GM15510 (cell line): ENCODE measurements around the gene SLC34A2.

Experiments used
- POLR2A ChIP-seq: IDR thresholded peaks from 3 replicates; pipeline ENCODE4 v1.6.1; 2011; ENCODE audit warnings: borderline replicate concordance; ENCODE audit not compliant: insufficient read length; ENCODE audit errors: extremely low read depth

Gene SLC34A2, protein sequence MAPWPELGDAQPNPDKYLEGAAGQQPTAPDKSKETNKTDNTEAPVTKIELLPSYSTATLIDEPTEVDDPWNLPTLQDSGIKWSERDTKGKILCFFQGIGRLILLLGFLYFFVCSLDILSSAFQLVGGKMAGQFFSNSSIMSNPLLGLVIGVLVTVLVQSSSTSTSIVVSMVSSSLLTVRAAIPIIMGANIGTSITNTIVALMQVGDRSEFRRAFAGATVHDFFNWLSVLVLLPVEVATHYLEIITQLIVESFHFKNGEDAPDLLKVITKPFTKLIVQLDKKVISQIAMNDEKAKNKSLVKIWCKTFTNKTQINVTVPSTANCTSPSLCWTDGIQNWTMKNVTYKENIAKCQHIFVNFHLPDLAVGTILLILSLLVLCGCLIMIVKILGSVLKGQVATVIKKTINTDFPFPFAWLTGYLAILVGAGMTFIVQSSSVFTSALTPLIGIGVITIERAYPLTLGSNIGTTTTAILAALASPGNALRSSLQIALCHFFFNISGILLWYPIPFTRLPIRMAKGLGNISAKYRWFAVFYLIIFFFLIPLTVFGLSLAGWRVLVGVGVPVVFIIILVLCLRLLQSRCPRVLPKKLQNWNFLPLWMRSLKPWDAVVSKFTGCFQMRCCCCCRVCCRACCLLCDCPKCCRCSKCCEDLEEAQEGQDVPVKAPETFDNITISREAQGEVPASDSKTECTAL

DNA sequence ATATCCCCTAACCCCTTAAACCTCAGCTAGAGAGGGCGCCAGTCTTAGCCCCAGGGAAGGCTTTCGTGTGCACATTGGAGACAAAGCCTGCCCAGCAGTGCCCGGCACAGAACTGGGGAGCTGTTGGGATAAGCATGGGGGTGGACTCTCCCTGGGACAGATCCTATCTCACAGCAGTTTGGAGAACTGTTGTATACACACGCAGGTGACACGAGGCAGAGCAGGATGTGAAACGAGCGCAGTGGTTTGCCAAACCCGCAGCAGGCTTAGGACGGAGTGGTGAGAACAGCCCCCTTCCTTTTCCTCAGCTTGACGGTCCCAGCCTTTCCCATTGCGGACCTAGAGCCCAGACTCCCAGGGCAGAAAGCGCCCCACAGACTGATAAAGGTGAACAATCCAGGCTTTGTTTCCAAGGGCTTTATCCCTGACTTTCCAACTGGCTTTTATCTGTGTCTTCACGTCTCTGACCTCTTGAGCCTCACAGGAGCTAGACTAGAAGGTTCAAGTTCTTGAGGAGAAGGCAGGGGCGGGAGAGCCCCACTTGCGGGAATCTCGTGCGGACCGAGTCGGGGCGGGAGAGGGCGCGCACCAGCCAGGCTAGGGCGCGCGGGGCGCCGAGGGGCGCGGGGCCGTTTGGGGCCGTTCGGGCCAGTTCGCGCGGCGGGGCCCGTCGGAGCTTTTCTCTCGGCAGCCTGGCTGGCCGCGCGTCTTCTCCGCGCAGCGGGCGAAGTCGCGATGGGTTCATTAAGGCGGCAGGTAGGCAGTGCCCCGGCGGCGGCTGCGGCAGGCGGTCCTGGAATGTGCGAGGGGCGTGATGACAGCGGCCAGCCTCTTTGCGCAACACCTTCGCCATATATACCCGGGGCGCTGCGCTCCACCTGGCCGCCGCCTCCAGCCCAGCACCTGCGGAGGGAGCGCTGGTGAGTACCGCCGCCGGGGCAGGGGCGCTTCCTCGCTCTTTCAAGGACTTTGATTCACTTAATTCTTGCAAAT lies at the start of gene SLC34A2:
Gene SLC34A2 (plus strand): TSS at position 881 of the 993 bp plus-strand sequence. CDS start 6,650 bp downstream, outside the sequence.
- TF ChIP-seq POLR2A = no peak

DNA sequence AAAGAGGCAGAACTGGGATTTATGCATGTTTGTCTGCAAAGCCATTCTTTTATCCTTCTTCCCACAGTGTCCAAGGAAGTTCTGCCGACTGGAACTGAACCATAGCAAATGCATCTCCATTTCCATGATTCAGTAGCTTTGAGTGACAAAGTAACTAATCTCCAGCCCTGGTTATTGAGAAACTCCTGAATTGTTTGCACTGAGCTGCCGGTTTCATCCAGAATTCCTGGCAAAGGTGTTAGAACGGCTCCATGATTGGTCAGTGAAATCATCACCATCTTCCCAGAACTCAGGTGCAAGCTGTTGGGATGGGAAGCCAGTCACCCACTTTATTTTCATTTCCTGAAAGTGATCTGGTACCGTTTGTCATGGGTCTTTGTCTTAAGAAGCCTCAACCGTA lies 47.0 kb upstream of the SLC34A2 start:
- TF ChIP-seq POLR2A = no peak

DNA sequence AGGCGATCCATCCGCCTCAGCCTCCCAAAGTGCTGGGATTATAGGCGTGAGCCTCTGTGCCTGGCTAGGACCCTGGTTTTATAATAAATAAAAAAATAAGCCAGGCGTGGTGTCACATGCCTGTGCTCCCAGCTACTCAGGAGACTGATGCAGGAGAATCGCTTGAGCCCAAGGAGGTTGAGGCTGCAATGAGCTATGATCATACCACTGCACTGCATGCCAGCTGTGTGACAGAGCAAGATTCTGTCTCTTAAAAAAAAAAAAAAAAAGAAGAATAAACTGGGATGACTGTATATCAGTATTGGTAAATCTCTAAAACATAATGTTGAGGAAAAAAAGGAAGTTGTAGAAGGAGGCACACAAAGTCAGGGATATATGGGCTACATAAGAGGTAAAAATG lies 45.7 kb upstream of the SLC34A2 start:
- TF ChIP-seq POLR2A = no peak

DNA sequence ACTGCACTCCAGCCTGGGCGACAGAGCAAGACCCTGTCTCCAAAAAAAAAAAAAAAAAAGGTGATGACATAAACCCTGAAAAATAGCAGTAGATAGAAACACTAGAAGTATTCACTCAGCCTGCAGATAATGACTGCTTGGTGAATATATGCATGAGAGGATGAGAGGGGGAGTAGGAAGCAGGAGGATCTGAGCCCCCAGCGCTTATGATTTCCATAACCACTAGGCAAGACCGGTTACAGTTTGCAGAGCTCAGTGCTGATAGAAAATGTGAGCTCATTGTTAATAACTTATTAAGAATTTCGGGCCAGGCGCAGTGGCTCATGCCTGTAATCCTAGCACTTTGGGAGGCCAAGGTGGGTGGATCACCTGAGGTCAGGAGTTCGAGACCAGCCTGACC lies 40.8 kb upstream of the SLC34A2 start:
- TF ChIP-seq POLR2A = no peak

DNA sequence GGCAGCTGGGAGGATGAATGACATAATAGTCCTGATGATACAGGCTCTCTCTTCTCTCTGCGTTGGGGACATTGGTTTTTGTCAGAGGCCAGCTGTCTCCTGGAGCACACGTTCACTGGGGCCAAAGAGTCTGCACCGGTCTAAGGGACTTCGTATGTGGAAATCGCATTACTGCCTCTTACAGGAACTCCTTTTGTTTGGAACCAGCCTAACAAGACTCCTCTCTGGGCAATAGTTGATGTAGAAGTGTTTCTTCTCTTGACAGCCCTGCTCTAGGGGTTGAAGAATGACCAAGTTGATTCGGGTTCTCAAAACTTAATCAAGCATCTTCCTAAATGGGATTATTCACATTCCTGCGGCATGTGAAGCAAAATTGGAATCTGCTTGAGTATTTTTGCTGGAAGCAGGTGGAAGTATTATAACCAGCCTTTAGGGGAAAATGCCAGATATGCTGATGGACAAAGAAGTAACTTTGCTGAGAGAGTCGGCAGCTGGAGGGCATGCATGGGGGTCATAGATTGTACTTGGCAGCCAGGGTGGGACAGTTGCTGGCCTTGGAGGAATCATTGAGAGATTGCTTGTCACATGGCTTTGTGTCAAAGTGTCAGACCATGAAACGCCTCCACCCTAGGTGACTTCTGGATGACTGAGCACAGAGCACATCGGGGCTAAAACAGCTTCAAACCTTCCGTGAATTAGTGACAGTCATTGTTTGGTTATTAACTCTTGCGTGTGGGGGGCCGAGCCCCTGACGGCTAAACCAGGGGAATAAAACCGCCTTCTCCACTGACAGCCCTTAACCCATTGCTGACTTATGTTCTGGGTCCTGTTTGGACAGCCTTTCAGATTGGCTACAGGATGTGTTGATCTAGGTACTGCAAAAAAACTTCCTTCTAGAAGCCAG lies 34.4 kb upstream of the SLC34A2 start:
- no peak for TF ChIP-seq POLR2A

DNA sequence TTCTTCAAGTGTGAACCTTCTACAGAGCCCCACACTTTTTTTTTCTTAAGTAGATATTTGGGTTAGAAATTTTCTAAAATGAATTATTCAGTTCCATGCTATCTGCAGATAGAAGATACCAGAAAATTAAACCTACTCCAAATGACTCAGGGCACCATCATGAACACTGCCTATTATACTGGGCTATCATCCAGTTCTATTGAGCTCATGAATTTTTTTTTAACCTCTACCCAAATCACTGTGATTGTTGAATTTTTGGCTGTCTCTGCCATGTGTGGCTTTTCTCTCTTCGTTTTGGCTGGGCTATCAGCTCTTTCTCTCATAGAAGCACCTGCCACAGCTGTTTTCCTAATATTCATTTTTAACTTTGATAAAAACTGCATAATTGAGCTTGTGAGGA lies 31.0 kb upstream of the SLC34A2 start:
- no peak for TF ChIP-seq POLR2A

DNA sequence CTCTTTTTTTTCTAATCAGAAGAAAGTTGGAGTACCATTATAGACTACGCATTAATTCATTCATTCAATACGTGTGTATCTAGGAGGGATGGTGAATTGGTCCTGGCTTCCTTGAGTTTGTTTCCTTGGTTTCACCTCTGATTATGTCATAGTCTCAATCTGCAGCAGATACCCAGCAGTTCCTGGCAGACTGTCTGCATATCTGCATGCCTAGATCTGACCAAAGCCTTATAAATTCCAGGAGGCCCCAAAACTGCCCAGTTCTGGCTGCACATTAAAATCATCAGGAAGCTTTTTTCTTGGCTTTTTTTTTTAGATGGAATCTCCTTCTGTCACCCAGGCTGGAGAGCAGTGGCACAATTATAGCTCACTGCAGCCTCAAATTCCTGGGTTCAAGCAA lies 27.2 kb upstream of the SLC34A2 start:
- TF ChIP-seq POLR2A = no peak

DNA sequence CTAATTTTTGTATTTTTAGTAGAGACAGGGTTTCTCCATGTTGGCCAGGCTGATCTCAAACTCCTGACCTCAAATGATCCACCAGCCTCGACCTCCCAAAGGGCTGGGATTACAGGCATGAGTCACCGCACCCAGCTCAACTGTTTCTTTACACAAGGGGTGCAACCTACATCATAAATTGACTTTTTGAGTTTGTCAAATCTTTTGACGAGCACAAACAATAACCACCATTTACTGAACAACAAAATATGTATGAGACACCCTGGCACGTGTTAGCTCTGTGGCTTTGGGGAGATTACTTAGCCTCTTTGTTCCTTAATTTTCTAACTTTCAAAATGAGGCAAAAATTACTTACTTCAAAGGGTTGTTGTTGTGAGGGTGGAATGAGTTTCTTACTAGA lies 23.5 kb upstream of the SLC34A2 start:
- no peak for TF ChIP-seq POLR2A

DNA sequence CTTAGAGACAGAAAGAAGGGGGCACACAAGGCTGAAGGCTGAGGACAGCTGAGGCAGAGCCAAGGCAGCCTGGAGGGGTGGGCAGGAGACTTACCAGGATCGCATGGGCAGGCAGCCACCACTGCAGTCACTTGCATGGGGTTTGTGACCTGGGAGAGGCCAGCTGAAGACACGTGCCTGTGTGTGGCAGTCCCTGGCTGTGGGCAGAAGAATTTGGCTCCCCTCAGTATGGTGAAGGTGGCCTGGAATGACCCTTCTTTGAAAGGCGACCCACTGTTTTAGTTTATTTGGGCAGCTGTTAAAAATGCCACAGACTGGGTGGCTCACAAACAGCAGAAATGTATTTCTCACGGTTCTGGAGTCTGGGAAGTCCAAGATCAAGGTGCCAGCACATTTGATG lies 22.1 kb upstream of the SLC34A2 start:
- no peak for TF ChIP-seq POLR2A

DNA sequence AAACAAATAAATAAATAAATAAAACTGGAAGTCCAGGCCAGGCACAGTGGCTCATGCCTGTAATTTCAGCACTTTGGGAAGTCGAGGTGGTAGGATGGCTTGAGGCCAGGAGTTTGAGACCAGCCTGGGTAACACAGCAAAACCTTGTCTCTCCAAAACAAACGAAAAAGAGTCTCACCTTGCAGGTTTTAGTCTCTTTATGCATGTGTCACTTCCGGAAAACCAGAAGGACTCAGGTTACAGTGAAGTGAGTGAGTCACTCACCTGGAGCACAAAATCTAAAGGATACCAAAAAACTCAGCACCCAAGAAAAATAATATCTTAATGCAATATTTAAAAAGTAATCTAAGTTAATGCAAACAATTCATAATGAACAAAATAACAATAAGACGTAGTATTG lies 20.1 kb upstream of the SLC34A2 start:
- no peak for TF ChIP-seq POLR2A

DNA sequence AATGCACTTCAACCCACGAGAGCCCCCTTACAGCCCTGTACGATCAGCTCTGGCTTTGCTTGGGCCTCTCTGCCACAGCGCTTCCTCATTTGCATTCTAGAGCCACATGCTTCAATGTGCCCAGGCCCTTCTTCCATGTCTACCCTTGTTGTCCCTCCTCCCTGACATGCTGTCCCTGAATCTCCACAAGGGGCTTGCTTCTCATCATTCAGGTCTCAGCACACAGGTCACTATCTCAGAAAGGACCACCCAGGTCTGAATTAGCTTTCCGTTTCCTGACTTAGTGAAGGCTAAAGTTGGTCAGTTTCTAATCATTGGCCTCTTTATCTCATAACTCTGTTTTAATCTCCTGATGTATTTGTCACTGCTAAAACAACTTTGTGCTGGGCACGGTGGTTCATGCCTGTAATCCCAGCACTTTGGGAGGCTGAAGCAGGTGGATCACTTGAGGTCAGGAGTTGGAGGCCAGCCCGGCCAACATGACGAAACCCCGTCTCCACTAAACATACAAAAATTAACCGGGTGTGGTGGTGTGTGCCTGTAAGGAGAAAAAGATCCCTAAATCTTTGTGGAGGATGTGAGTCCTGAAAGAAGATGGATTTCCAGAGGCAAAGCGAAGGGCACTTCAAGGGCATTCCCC lies 17.9 kb upstream of the SLC34A2 start:
- no peak for TF ChIP-seq POLR2A

DNA sequence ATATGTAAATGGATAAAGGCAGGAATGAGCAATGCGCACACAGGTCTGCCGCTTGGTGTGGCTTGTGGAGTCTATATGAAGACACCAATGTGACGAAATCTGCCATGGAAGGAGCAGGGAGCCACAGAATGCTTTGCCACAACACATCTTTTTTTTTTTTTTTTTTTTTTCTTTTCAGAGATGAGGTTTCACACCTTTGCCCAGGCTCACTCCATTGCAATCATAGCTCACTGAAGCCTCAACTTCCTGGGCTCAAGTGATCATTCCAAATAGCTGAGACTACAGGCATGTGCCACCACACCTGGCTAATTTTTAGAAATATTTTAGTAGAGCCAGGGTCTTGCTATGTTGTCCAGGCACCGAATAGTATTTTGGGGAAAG lies 17.4 kb upstream of the SLC34A2 start:
- no peak for TF ChIP-seq POLR2A

DNA sequence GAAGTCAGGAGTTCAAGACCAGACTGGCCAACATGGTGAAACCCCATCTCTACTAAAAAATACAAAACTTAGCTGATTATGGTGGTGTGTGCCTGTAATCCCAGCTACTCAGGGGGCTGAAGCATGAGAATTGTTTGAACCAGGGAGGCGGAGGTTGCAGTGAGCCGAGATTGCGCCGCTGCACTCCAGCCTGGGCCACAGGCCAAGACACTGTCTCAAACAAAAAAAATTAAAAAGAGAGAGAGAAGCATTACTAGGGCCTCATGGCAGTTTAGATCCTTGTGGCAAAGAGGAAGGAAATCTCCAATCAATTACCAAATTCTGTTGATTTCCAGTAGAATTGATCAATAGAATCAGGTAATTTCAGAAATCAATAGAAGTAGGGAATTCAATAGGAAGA lies 16.8 kb upstream of the SLC34A2 start:
- no peak for TF ChIP-seq POLR2A
